ENCODE measurements around the gene SLC28A2.
"Not testable (repeated sequence)": the region's sequence is repeated elsewhere in the genome, so short reads cannot be mapped to it uniquely, and the experiment has no call there.

SLC28A2 gene

GRCh38 chr15:45251888-45252287 lies at the start of gene SLC28A2:
Gene SLC28A2 (plus strand): TSS chr15:45252234. CDS start chr15:45253216, 982 bp downstream.
- no peak for DNase-seq

- no peak for DNase-seq
These were observed 48.9 kb upstream of the SLC28A2 start for GRCh38 chr15:45203182-45203581.

- peak; percentile 90 for DNase-seq
These were observed 46.8 kb upstream of the SLC28A2 start for GRCh38 chr15:45205192-45205591.

GRCh38 chr15:45212493-45212892 lies 39.5 kb upstream of the SLC28A2 start:
- DNase-seq, result no peak

GRCh38 chr15:45221053-45221599 lies 30.9 kb upstream of the SLC28A2 start:
- DNase-seq, result no peak

GRCh38 chr15:45221967-45222366 lies 30.1 kb upstream of the SLC28A2 start:
- DNase-seq, result peak; percentile 20

- peak; percentile 75 for DNase-seq
These were observed 27.3 kb upstream of the SLC28A2 start for GRCh38 chr15:45224621-45225217.

GRCh38 chr15:45225506-45226273 lies 26.3 kb upstream of the SLC28A2 start:
- DNase-seq, result peak; percentile 84

GRCh38 chr15:45228931-45229330 lies 23.1 kb upstream of the SLC28A2 start:
- no peak for DNase-seq

- no peak for DNase-seq
These were observed 21.6 kb upstream of the SLC28A2 start for GRCh38 chr15:45230245-45230965.

- DNase-seq, result no peak
These were observed 20.9 kb upstream of the SLC28A2 start for GRCh38 chr15:45231132-45231531.

GRCh38 chr15:45231864-45232562 lies 20.0 kb upstream of the SLC28A2 start:
- no peak for DNase-seq

GRCh38 chr15:45234562-45235235 lies 17.3 kb upstream of the SLC28A2 start:
- DNase-seq, result peak; percentile 70

GRCh38 chr15:45236806-45237205 lies 15.2 kb upstream of the SLC28A2 start:
- not testable (repeated sequence) for DNase-seq

- DNase-seq, result no peak
These were observed 9.7 kb upstream of the SLC28A2 start for GRCh38 chr15:45242289-45242688.

GRCh38 chr15:45249125-45249780 lies 2.8 kb upstream of the SLC28A2 start:
- no peak for DNase-seq

- DNase-seq, result peak; percentile 37
These were observed 1.3 kb downstream of the SLC28A2 start for GRCh38 chr15:45253330-45253729.

GRCh38 chr15:45254405-45254804 lies 2.4 kb downstream of the SLC28A2 start:
- DNase-seq, result no peak

- not testable (repeated sequence) for DNase-seq
These were observed 2.8 kb downstream of the SLC28A2 start for GRCh38 chr15:45254824-45255223.

GRCh38 chr15:45259796-45260195 lies 7.8 kb downstream of the SLC28A2 start:
- no peak for DNase-seq

- no peak for DNase-seq
These were observed 10.9 kb downstream of the SLC28A2 start for GRCh38 chr15:45262906-45263461.

Measured in NCI-H82 (cell line).